GM12892 (cell line): ENCODE measurements around the gene ADNP.

Source experiments
- POLR2A ChIP-seq: IDR thresholded peaks from 2 replicates; pipeline ENCODE4 v1.6.1; 2011; ENCODE audit warnings: low read depth, low read length, control low read depth
- TAF1 ChIP-seq: IDR thresholded peaks from 2 replicates; pipeline ENCODE4 v1.6.1; 2011; ENCODE audit warnings: low read depth, mild to moderate bottlenecking, control low read depth, low read length, borderline replicate concordance

GRCh38 chr20:50959543-50960126, 28.4 kb upstream of the ADNP start:
- TF ChIP-seq POLR2A (no peak), TAF1 (no peak)
